Osteoblast (primary cell): ENCODE measurements around the gene LHFPL2. TPM values are rescaled to one million over a fixed set of nuclear protein-coding genes. Genes with fewer than 3 reads are reported as not detected.
"Not testable (repeated sequence)": the region's sequence is repeated elsewhere in the genome, so short reads cannot be mapped to it uniquely, and the experiment has no call there.

ENCODE experiments used
- DNase-seq: peaks from one replicate; pipeline ENCODE4 v3.0.0; 2011; ENCODE audit warnings: low spot score, mixed read lengths; ENCODE audit not compliant: insufficient read length; ENCODE audit errors: missing footprints
- H2AFZ ChIP-seq: 2 replicates; pipeline ENCODE4 v1.6.0; 2011; ENCODE audit warnings: mild to moderate bottlenecking, low read length
- H3K27ac ChIP-seq: 2 replicates; pipeline ENCODE4 v1.5.1; 2011; ENCODE audit warnings: mild to moderate bottlenecking, low read depth, low read length, moderate library complexity
- H3K27me3 ChIP-seq: 2 replicates; pipeline ENCODE4 v1.6.0; 2012; ENCODE audit warnings: mild to moderate bottlenecking, control low read depth, inconsistent platforms, low read length, moderate library complexity; ENCODE audit not compliant: insufficient read depth
- H3K36me3 ChIP-seq: 2 replicates; pipeline ENCODE4 v1.5.1; 2011; ENCODE audit warnings: mild to moderate bottlenecking, low read length, control low read depth, moderate library complexity; ENCODE audit not compliant: insufficient read depth
- H3K4me1 ChIP-seq: 2 replicates; pipeline ENCODE4 v1.5.1; 2011; ENCODE audit warnings: mild to moderate bottlenecking, low read length, control low read depth, moderate library complexity; ENCODE audit not compliant: insufficient read depth
- H3K4me2 ChIP-seq: 2 replicates; pipeline ENCODE4 v1.6.0; 2011; ENCODE audit warnings: mild to moderate bottlenecking, low read length; ENCODE audit not compliant: insufficient read depth
- H3K4me3 ChIP-seq: fragments of 200-600 bp; sonication (generic); 3 replicates; pipeline ENCODE4 v1.5.1; 2012; ENCODE audit warnings: mild to moderate bottlenecking, low read length, inconsistent platforms; ENCODE audit not compliant: insufficient read depth
- H3K79me2 ChIP-seq: 2 replicates; pipeline ENCODE4 v1.6.0; 2012; ENCODE audit warnings: mild to moderate bottlenecking, low read length, control low read depth, inconsistent platforms; ENCODE audit not compliant: insufficient read depth
- H3K9me3 ChIP-seq: 2 replicates; pipeline ENCODE4 v1.5.1; 2011; ENCODE audit warnings: low read depth, low read length, control low read depth
- H4K20me1 ChIP-seq: 2 replicates; pipeline ENCODE4 v1.6.0; 2012; ENCODE audit warnings: mild to moderate bottlenecking, low read length, control low read depth; ENCODE audit not compliant: insufficient read depth
- CTCF ChIP-seq: IDR thresholded peaks from 2 replicates; pipeline ENCODE4 v1.5.1; 2011; ENCODE audit warnings: mild to moderate bottlenecking, low read depth, low read length, moderate library complexity; ENCODE audit errors: extremely low read depth
- total RNA-seq: library from RNA; depleted of rRNA; stranded (reverse); fragments of >200 nt; gene quantifications from 2 replicates; pipeline ENCODE4 v1.2.3, GENCODE V29; 2012

Gene LHFPL2
- total RNA-seq, 1 donor = 64.4 TPM

GRCh38 chr5:78667461-78668103, 19.0 kb upstream of the LHFPL2 start:
- no peak overlapping the region for H2AFZ ChIP-seq
- peaks cover 4% of the 10 kb centered on the region for H3K4me1 ChIP-seq
- H3K36me3 ChIP-seq = no peaks in the 10 kb centered on the region
- no peaks in the 10 kb centered on the region for H4K20me1 ChIP-seq
- no peak overlapping the region for H3K27ac ChIP-seq
- H3K4me3 ChIP-seq = no peak overlapping the region
- no peak for TF ChIP-seq CTCF
- no peaks in the 10 kb centered on the region for H3K9me3 ChIP-seq
- DNase-seq = no peak
- H3K27me3 ChIP-seq = no peaks in the 10 kb centered on the region
- H3K79me2 ChIP-seq = no peaks in the 10 kb centered on the region
- no peak overlapping the region for H3K4me2 ChIP-seq

GRCh38 chr5:78666975-78667374, 18.4 kb upstream of the LHFPL2 start:
- not testable (repeated sequence) for H3K36me3 ChIP-seq, DNase-seq, H3K4me1 ChIP-seq, H3K79me2 ChIP-seq, H2AFZ ChIP-seq, H3K4me2 ChIP-seq, H3K4me3 ChIP-seq, H4K20me1 ChIP-seq, H3K27ac ChIP-seq, H3K27me3 ChIP-seq, H3K9me3 ChIP-seq

- H3K4me3 ChIP-seq = no peak overlapping the region
- no peak for TF ChIP-seq CTCF
- H3K27me3 ChIP-seq = no peaks in the 10 kb centered on the region
- peaks cover 4% of the 10 kb centered on the region for H3K4me1 ChIP-seq
- no peaks in the 10 kb centered on the region for H3K79me2 ChIP-seq
- H3K4me2 ChIP-seq = no peak overlapping the region
- H3K36me3 ChIP-seq = no peaks in the 10 kb centered on the region
- no peak overlapping the region for H3K27ac ChIP-seq
- DNase-seq = peak; percentile 83
- no peaks in the 10 kb centered on the region for H3K9me3 ChIP-seq
- H4K20me1 ChIP-seq = no peaks in the 10 kb centered on the region
- H2AFZ ChIP-seq = peak overlapping the region; percentile 58
These were observed 17.5 kb upstream of the LHFPL2 start for GRCh38 chr5:78666041-78666444.

- Histone ChIP-seq H3K4me2 (no peak overlapping the region), H4K20me1 (no peaks in the 10 kb centered on the region), H3K36me3 (no peaks in the 10 kb centered on the region), H3K4me3 (no peak overlapping the region), H2AFZ (no peak overlapping the region), H3K9me3 (no peaks in the 10 kb centered on the region), H3K4me1 (peaks cover 4% of the 10 kb centered on the region), H3K27ac (no peak overlapping the region), H3K27me3 (no peaks in the 10 kb centered on the region), H3K79me2 (no peaks in the 10 kb centered on the region)
- DNase-seq = no peak
- TF ChIP-seq CTCF = no peak
These were observed 17.0 kb upstream of the LHFPL2 start for GRCh38 chr5:78665534-78665933.
